ENCODE data around the gene DNAH6.

The DNAH6 gene

GRCh38 chr2:84792856-84793522 is 276.7 kb downstream of the DNAH6 start:
- Histone ChIP-seq H3K36me3 (ENCODE audit: control insufficient read depth in 4 of 4, insufficient read depth in 4 of 4, low read length in 3 of 4) (no peaks in the 10 kb centered on the region), H3K4me3 (ENCODE audit: control insufficient read depth in 1 of 7, extremely low read depth in 1 of 7, insufficient read depth in 4 of 7, low read depth in 2 of 7, low read length in 6 of 7) (no peak overlapping the region), H3K4me1 (ENCODE audit: control extremely low read depth in 1 of 4, control insufficient read depth in 4 of 4, insufficient read depth in 4 of 4, low read length in 3 of 4) (no peaks in the 10 kb centered on the region), H3K9me3 (ENCODE audit: control extremely low read depth in 1 of 5, control insufficient read depth in 4 of 5, insufficient read depth in 2 of 5, low read depth in 1 of 5, low read length in 4 of 5) (peaks cover 0 to 10% (median 0%) of the 10 kb centered on the region in 5 experiments), H3K27ac (ENCODE audit: insufficient read depth in 1 of 2, low read depth in 1 of 2, low read length in 2 of 2, poor library complexity in 1 of 2, severe bottlenecking in 2 of 2) (no peak overlapping the region), H3K27me3 (replicated peaks in 2 of 5; ENCODE audit: control insufficient read depth in 4 of 5, insufficient read depth in 5 of 5, low read length in 4 of 5) (no peaks in the 10 kb centered on the region)
- ChIA-PET POLR2A (no interaction called here), CTCF (no interaction called here)
- 87% methylated on average over 5 of the region's 6 CpGs for WGBS (ENCODE audit: insufficient coverage)
- DNase-seq, result no peak

- CTCF ChIA-PET, result no interaction called here
- WGBS (ENCODE audit: insufficient coverage), result 86% methylated on average over 1 of the region's 4 CpGs
Measured at GRCh38 chr2:84793641-84794040, 277.3 kb downstream of the DNAH6 start.

GRCh38 chr2:84796798-84797197 is 280.5 kb downstream of the DNAH6 start:
- Histone ChIP-seq H3K4me1 (ENCODE audit: control extremely low read depth in 1 of 4, control insufficient read depth in 4 of 4, insufficient read depth in 4 of 4, low read length in 3 of 4) (no peaks in the 10 kb centered on the region), H3K9me3 (ENCODE audit: control extremely low read depth in 1 of 5, control insufficient read depth in 4 of 5, insufficient read depth in 2 of 5, low read depth in 1 of 5, low read length in 4 of 5) (peaks cover 0 to 10% (median 0%) of the 10 kb centered on the region in 5 experiments), H3K27me3 (replicated peaks in 2 of 5; ENCODE audit: control insufficient read depth in 4 of 5, insufficient read depth in 5 of 5, low read length in 4 of 5) (no peaks in the 10 kb centered on the region), H3K27ac (ENCODE audit: insufficient read depth in 1 of 2, low read depth in 1 of 2, low read length in 2 of 2, poor library complexity in 1 of 2, severe bottlenecking in 2 of 2) (no peak overlapping the region), H3K36me3 (ENCODE audit: control insufficient read depth in 4 of 4, insufficient read depth in 4 of 4, low read length in 3 of 4) (no peaks in the 10 kb centered on the region), H3K4me3 (ENCODE audit: control insufficient read depth in 1 of 7, extremely low read depth in 1 of 7, insufficient read depth in 4 of 7, low read depth in 2 of 7, low read length in 6 of 7) (no peak overlapping the region)
- POLR2A ChIA-PET, result no interaction called here
- CTCF ChIA-PET, result no interaction called here
- no peak for DNase-seq

More at GRCh38 chr2:84793641-84794040, 277.3 kb downstream of the DNAH6 start:
- Histone ChIP-seq H3K27ac (ENCODE audit: insufficient read depth in 1 of 2, low read depth in 1 of 2, low read length in 2 of 2, poor library complexity in 1 of 2, severe bottlenecking in 2 of 2) (no peak overlapping the region), H3K4me3 (ENCODE audit: control insufficient read depth in 1 of 7, extremely low read depth in 1 of 7, insufficient read depth in 4 of 7, low read depth in 2 of 7, low read length in 6 of 7) (no peak overlapping the region), H3K27me3 (replicated peaks in 2 of 5; ENCODE audit: control insufficient read depth in 4 of 5, insufficient read depth in 5 of 5, low read length in 4 of 5) (no peaks in the 10 kb centered on the region), H3K36me3 (ENCODE audit: control insufficient read depth in 4 of 4, insufficient read depth in 4 of 4, low read length in 3 of 4) (no peaks in the 10 kb centered on the region), H3K9me3 (ENCODE audit: control extremely low read depth in 1 of 5, control insufficient read depth in 4 of 5, insufficient read depth in 2 of 5, low read depth in 1 of 5, low read length in 4 of 5) (peaks cover 0 to 10% (median 0%) of the 10 kb centered on the region in 5 experiments), H3K4me1 (ENCODE audit: control extremely low read depth in 1 of 4, control insufficient read depth in 4 of 4, insufficient read depth in 4 of 4, low read length in 3 of 4) (no peaks in the 10 kb centered on the region)
- POLR2A ChIA-PET, result no interaction called here
- no peak for DNase-seq

- Histone ChIP-seq H3K36me3 (ENCODE audit: control insufficient read depth in 4 of 4, insufficient read depth in 4 of 4, low read length in 3 of 4) (no peaks in the 10 kb centered on the region), H3K4me1 (ENCODE audit: control extremely low read depth in 1 of 4, control insufficient read depth in 4 of 4, insufficient read depth in 4 of 4, low read length in 3 of 4) (no peaks in the 10 kb centered on the region), H3K27ac (ENCODE audit: insufficient read depth in 1 of 2, low read depth in 1 of 2, low read length in 2 of 2, poor library complexity in 1 of 2, severe bottlenecking in 2 of 2) (no peak overlapping the region), H3K9me3 (ENCODE audit: control extremely low read depth in 1 of 5, control insufficient read depth in 4 of 5, insufficient read depth in 2 of 5, low read depth in 1 of 5, low read length in 4 of 5) (peaks cover 0 to 12% (median 0%) of the 10 kb centered on the region in 5 experiments), H3K4me3 (ENCODE audit: control insufficient read depth in 1 of 7, extremely low read depth in 1 of 7, insufficient read depth in 4 of 7, low read depth in 2 of 7, low read length in 6 of 7) (no peak overlapping the region), H3K27me3 (replicated peaks in 2 of 5; ENCODE audit: control insufficient read depth in 4 of 5, insufficient read depth in 5 of 5, low read length in 4 of 5) (no peaks in the 10 kb centered on the region)
- ChIA-PET POLR2A (no interaction called here), CTCF (no interaction called here)
- no peak for DNase-seq
- WGBS (ENCODE audit: insufficient coverage), result no CpG with 5 or more reads among the region's 3 CpGs
Measured at GRCh38 chr2:84797271-84797670, 281.0 kb downstream of the DNAH6 start.

GRCh38 chr2:84799772-84800171 is 283.5 kb downstream of the DNAH6 start:
- no peak for DNase-seq
- H3K4me3 ChIP-seq (ENCODE audit: control insufficient read depth in 1 of 7, extremely low read depth in 1 of 7, insufficient read depth in 4 of 7, low read depth in 2 of 7, low read length in 6 of 7), result no peak overlapping the region
- peaks cover 0 to 6% (median 0%) of the 10 kb centered on the region in 5 experiments for H3K9me3 ChIP-seq (ENCODE audit: control extremely low read depth in 1 of 5, control insufficient read depth in 4 of 5, insufficient read depth in 2 of 5, low read depth in 1 of 5, low read length in 4 of 5)
- ChIA-PET CTCF (no interaction called here), POLR2A (no interaction called here)
- no peaks in the 10 kb centered on the region for H3K4me1 ChIP-seq (ENCODE audit: control extremely low read depth in 1 of 4, control insufficient read depth in 4 of 4, insufficient read depth in 4 of 4, low read length in 3 of 4)
- H3K27me3 ChIP-seq (replicated peaks in 2 of 5; ENCODE audit: control insufficient read depth in 4 of 5, insufficient read depth in 5 of 5, low read length in 4 of 5), result no peaks in the 10 kb centered on the region
- no peaks in the 10 kb centered on the region for H3K36me3 ChIP-seq (ENCODE audit: control insufficient read depth in 4 of 4, insufficient read depth in 4 of 4, low read length in 3 of 4)
- WGBS (ENCODE audit: insufficient coverage), result no CpG with 5 or more reads among the region's 1 CpG
- no peak overlapping the region for H3K27ac ChIP-seq (ENCODE audit: insufficient read depth in 1 of 2, low read depth in 1 of 2, low read length in 2 of 2, poor library complexity in 1 of 2, severe bottlenecking in 2 of 2)

- H3K36me3 ChIP-seq (ENCODE audit: control insufficient read depth in 4 of 4, insufficient read depth in 4 of 4, low read length in 3 of 4), result no peaks in the 10 kb centered on the region
- H3K4me1 ChIP-seq (ENCODE audit: control extremely low read depth in 1 of 4, control insufficient read depth in 4 of 4, insufficient read depth in 4 of 4, low read length in 3 of 4), result no peaks in the 10 kb centered on the region
- H3K9me3 ChIP-seq (ENCODE audit: control extremely low read depth in 1 of 5, control insufficient read depth in 4 of 5, insufficient read depth in 2 of 5, low read depth in 1 of 5, low read length in 4 of 5), result peaks cover 0 to 6% (median 0%) of the 10 kb centered on the region in 5 experiments
- CTCF ChIA-PET, result no interaction called here
- H3K4me3 ChIP-seq (ENCODE audit: control insufficient read depth in 1 of 7, extremely low read depth in 1 of 7, insufficient read depth in 4 of 7, low read depth in 2 of 7, low read length in 6 of 7), result no peak overlapping the region
- no peaks in the 10 kb centered on the region for H3K27me3 ChIP-seq (replicated peaks in 2 of 5; ENCODE audit: control insufficient read depth in 4 of 5, insufficient read depth in 5 of 5, low read length in 4 of 5)
- no peak for DNase-seq
- POLR2A ChIA-PET, result no interaction called here
- no CpG with 5 or more reads among the region's 1 CpG for WGBS (ENCODE audit: insufficient coverage)
- H3K27ac ChIP-seq (ENCODE audit: insufficient read depth in 1 of 2, low read depth in 1 of 2, low read length in 2 of 2, poor library complexity in 1 of 2, severe bottlenecking in 2 of 2), result no peak overlapping the region
Measured at GRCh38 chr2:84800194-84800805, 284.0 kb downstream of the DNAH6 start.

GRCh38 chr2:84801811-84802210 is 285.5 kb downstream of the DNAH6 start:
- H3K36me3 ChIP-seq (ENCODE audit: control insufficient read depth in 4 of 4, insufficient read depth in 4 of 4, low read length in 3 of 4), result no peaks in the 10 kb centered on the region
- no peaks in the 10 kb centered on the region for H3K27me3 ChIP-seq (replicated peaks in 2 of 5; ENCODE audit: control insufficient read depth in 4 of 5, insufficient read depth in 5 of 5, low read length in 4 of 5)
- peaks cover 0 to 6% (median 0%) of the 10 kb centered on the region in 5 experiments for H3K9me3 ChIP-seq (ENCODE audit: control extremely low read depth in 1 of 5, control insufficient read depth in 4 of 5, insufficient read depth in 2 of 5, low read depth in 1 of 5, low read length in 4 of 5)
- ChIA-PET POLR2A (no interaction called here), CTCF (no interaction called here)
- no peak overlapping the region for H3K4me3 ChIP-seq (ENCODE audit: control insufficient read depth in 1 of 7, extremely low read depth in 1 of 7, insufficient read depth in 4 of 7, low read depth in 2 of 7, low read length in 6 of 7)
- WGBS (ENCODE audit: insufficient coverage), result 100% methylated on average over 1 of the region's 2 CpGs
- H3K4me1 ChIP-seq (ENCODE audit: control extremely low read depth in 1 of 4, control insufficient read depth in 4 of 4, insufficient read depth in 4 of 4, low read length in 3 of 4), result peaks cover 0 to 3% (median 1%) of the 10 kb centered on the region in 4 experiments
- DNase-seq, result no peak
- no peak overlapping the region for H3K27ac ChIP-seq (ENCODE audit: insufficient read depth in 1 of 2, low read depth in 1 of 2, low read length in 2 of 2, poor library complexity in 1 of 2, severe bottlenecking in 2 of 2)

Data from common myeloid progenitor, CD34-positive (primary cell).